Loucy (cell line): ENCODE results near the gene EDC4.

ENCODE experiments used
- EZH2phosphoT487 ChIP-seq: fragments of 200-600 bp; IDR thresholded peaks from 2 replicates; pipeline ENCODE4 v1.6.1; 2018; ENCODE audit warnings: antibody characterized with exemption, mild to moderate bottlenecking, moderate library complexity, borderline replicate concordance
- TF ChIP-seq, protein P1 (sequence below): fragments of 200-600 bp; sonication (generic); conservative IDR thresholded peaks from 2 replicates; pipeline ENCODE4 v1.5.1; 2014; ENCODE audit warnings: mild to moderate bottlenecking, antibody characterized with exemption, low read length

DNA sequence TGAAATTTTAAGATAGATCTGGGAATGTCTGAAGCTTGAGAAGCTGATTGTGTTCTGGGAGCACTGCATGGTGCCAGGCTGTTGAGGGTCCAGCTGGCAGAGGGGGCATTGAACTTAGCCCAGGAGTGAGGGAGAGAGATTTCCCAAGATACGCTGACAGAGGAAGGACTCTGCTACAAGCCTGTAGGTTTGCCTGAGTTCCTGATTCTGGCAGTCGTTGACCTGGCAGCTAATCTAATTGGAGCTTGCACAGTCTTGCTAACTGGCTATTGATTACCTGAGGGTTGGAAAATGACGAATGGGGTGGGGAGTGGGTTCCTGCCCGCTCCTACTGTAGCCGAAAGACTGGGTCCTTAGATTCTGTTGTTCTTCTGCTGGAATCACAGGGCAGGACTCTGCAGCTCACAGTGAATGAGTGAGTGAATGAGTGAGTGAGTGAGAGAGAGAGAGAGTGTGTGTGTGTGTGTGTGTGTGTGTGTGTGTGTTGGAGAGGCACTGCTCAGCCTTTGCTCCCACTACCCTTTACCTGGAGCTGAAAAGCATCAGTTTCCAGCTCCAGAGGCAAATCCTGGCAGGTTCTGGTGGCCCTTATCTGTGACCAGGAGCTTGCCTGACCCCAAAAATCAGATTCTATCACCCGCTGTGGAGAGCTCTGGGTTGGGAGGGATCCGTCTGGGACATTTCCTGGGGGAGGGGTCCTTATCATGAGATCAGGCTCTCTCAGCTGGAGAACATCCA is 42.1 kb downstream of the EDC4 start:
- TF ChIP-seq, protein P1, sequence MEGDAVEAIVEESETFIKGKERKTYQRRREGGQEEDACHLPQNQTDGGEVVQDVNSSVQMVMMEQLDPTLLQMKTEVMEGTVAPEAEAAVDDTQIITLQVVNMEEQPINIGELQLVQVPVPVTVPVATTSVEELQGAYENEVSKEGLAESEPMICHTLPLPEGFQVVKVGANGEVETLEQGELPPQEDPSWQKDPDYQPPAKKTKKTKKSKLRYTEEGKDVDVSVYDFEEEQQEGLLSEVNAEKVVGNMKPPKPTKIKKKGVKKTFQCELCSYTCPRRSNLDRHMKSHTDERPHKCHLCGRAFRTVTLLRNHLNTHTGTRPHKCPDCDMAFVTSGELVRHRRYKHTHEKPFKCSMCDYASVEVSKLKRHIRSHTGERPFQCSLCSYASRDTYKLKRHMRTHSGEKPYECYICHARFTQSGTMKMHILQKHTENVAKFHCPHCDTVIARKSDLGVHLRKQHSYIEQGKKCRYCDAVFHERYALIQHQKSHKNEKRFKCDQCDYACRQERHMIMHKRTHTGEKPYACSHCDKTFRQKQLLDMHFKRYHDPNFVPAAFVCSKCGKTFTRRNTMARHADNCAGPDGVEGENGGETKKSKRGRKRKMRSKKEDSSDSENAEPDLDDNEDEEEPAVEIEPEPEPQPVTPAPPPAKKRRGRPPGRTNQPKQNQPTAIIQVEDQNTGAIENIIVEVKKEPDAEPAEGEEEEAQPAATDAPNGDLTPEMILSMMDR, result no peak
- no peak for TF ChIP-seq EZH2phosphoT487
